ENCODE results near the gene FAM227A. TPM values are rescaled to one million over a fixed set of nuclear protein-coding genes. Genes with fewer than 3 reads are reported as not detected.
A peak's percentile ranks its signal among the peaks of the same experiment; 100 is the strongest.
"Not testable (repeated sequence)": the region's sequence is repeated elsewhere in the genome, so short reads cannot be mapped to it uniquely, and the experiment has no call there.

The FAM227A gene
- total and polyA plus RNA-seq, 5 donors from 2014 or later, result not detected

DNA sequence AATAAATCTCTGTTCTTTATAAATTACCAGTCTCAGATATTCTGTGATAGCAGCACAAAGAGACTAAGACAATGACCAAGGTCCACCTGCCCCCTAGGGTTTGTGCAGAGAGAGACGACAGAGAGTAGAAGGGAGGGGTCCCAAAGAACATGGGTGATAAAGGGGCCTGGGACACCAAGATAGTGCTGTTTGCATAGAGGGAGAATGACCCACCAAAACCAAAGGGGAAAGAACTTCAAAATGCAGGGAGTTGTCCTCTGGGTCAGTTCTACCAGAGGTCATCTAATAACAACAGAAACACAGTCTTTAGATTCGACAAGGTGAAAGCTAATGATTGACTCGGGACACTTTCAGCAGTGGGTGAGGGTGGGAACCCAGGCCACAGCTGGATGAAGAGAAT, 23.7 kb downstream of the FAM227A start:
- no peaks in the 10 kb centered on the region for H3K9me3 ChIP-seq (ENCODE audit: control insufficient read depth in 2 of 2, low read length in 2 of 2)
- H3K27me3 ChIP-seq (ENCODE audit: control insufficient read depth, insufficient read depth, low read length), result no peaks in the 10 kb centered on the region
- ATAC-seq (ENCODE audit: low read depth in 2 of 2) (no peak), DNase-seq (no peak)
- Mint-ChIP-seq H3K36me3 (no peaks in the 10 kb centered on the region), H3K4me1 (peaks cover 4 to 10% (median 8%) of the 10 kb centered on the region in 4 donors), H3K4me3 (no peak overlapping the region), H3K27ac (peak overlapping the region in 2 of 3 donors; percentile 15 to 77), H3K27me3 (peaks cover 18% of the 10 kb centered on the region), H3K9me3 (peaks cover 0 to 1% (median 0%) of the 10 kb centered on the region in 7 donors)
- no peak overlapping the region for H3K27ac ChIP-seq (ENCODE audit: insufficient read depth, low read length, poor library complexity, severe bottlenecking)
- H3K4me3 ChIP-seq (ENCODE audit: low read depth, low read length), result no peak overlapping the region
- H3K36me3 ChIP-seq (ENCODE audit: control insufficient read depth, insufficient read depth, low read length), result no peaks in the 10 kb centered on the region
- H3K4me1 ChIP-seq (ENCODE audit: control insufficient read depth, insufficient read depth, low read length, poor library complexity, severe bottlenecking), result no peaks in the 10 kb centered on the region

DNA sequence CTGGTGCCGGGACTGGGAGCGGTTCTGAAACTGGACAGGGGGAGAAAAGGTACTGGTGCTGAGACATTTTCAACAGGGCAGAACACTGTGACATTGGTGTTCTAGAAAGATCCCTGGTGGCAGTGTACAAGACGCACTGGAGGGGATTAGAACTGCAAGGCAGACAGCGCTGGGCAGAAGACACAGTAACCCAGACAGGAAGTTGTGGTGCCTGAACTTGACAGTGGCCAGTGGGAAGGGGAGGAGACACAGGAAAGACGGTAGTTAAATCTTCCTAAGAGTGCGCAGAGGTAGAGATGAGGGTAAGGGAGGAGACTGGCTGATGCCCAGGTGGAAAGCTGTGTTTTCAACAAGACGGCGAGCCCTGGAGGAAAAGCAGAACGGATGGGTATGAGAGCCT, 24.5 kb downstream of the FAM227A start:
- Mint-ChIP-seq H3K27me3 (peaks cover 18% of the 10 kb centered on the region), H3K9me3 (peaks cover 0 to 1% (median 0%) of the 10 kb centered on the region in 7 donors), H3K4me3 (peak overlapping the region in 1 of 4 donors; percentile 33), H3K36me3 (no peaks in the 10 kb centered on the region), H3K27ac (peak overlapping the region in 1 of 3 donors; percentile 77), H3K4me1 (peaks cover 4 to 10% (median 8%) of the 10 kb centered on the region in 4 donors)
- Histone ChIP-seq H3K27ac (ENCODE audit: insufficient read depth, low read length, poor library complexity, severe bottlenecking) (no peak overlapping the region), H3K9me3 (ENCODE audit: control insufficient read depth in 2 of 2, low read length in 2 of 2) (no peaks in the 10 kb centered on the region), H3K36me3 (ENCODE audit: control insufficient read depth, insufficient read depth, low read length) (no peaks in the 10 kb centered on the region), H3K4me3 (ENCODE audit: low read depth, low read length) (no peak overlapping the region), H3K27me3 (ENCODE audit: control insufficient read depth, insufficient read depth, low read length) (no peaks in the 10 kb centered on the region), H3K4me1 (ENCODE audit: control insufficient read depth, insufficient read depth, low read length, poor library complexity, severe bottlenecking) (no peaks in the 10 kb centered on the region)
- peak in 1 of 3 donors; percentile 46 for DNase-seq
- peak in 1 of 2 donors; percentile 37 for ATAC-seq (ENCODE audit: low read depth in 2 of 2)

DNA sequence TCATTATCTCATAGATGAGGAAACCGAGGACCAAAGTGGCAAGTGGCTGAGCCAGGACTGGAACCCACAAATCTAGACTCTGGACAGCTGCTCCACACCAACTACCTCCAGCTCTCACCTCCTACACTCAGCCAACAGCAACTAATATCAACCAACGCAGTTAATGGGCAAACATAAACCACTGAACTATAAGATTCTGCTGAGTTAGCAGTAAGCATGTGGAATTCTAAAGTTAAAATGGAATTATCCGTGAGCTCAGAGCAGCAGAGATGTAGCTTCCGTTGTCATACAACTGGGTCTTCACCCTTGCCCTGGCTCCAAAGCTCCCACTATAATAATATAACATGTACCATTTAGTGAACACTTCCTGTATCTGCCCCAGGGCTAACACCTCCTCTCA, 27.1 kb downstream of the FAM227A start:
- Mint-ChIP-seq H3K9me3 (no peaks in the 10 kb centered on the region), H3K27me3 (peaks cover 15% of the 10 kb centered on the region), H3K27ac (no peak overlapping the region), H3K4me1 (peaks cover 4 to 10% (median 8%) of the 10 kb centered on the region in 4 donors), H3K4me3 (no peak overlapping the region), H3K36me3 (no peaks in the 10 kb centered on the region)
- no peaks in the 10 kb centered on the region for H3K4me1 ChIP-seq (ENCODE audit: control insufficient read depth, insufficient read depth, low read length, poor library complexity, severe bottlenecking)
- H3K4me3 ChIP-seq (ENCODE audit: low read depth, low read length), result no peak overlapping the region
- no peak overlapping the region for H3K27ac ChIP-seq (ENCODE audit: insufficient read depth, low read length, poor library complexity, severe bottlenecking)
- no peak for ATAC-seq (ENCODE audit: low read depth in 2 of 2)
- no peaks in the 10 kb centered on the region for H3K27me3 ChIP-seq (ENCODE audit: control insufficient read depth, insufficient read depth, low read length)
- no peaks in the 10 kb centered on the region for H3K36me3 ChIP-seq (ENCODE audit: control insufficient read depth, insufficient read depth, low read length)
- DNase-seq, result no peak
- no peaks in the 10 kb centered on the region for H3K9me3 ChIP-seq (ENCODE audit: control insufficient read depth in 2 of 2, low read length in 2 of 2)

- H3K27me3 Mint-ChIP-seq, result peaks cover 15% of the 10 kb centered on the region
- Histone ChIP-seq H3K27me3 (ENCODE audit: control insufficient read depth, insufficient read depth, low read length) (no peaks in the 10 kb centered on the region), H3K4me3 (ENCODE audit: low read depth, low read length) (no peak overlapping the region), H3K27ac (ENCODE audit: insufficient read depth, low read length, poor library complexity, severe bottlenecking) (no peak overlapping the region), H3K36me3 (ENCODE audit: control insufficient read depth, insufficient read depth, low read length) (no peaks in the 10 kb centered on the region), H3K4me1 (ENCODE audit: control insufficient read depth, insufficient read depth, low read length, poor library complexity, severe bottlenecking) (no peaks in the 10 kb centered on the region), H3K9me3 (ENCODE audit: control insufficient read depth in 2 of 2, low read length in 2 of 2) (no peaks in the 10 kb centered on the region)
- DNase-seq, result no peak
- H3K36me3 Mint-ChIP-seq, result no peaks in the 10 kb centered on the region
- peaks cover 4 to 10% (median 8%) of the 10 kb centered on the region in 4 donors for H3K4me1 Mint-ChIP-seq
- ATAC-seq (ENCODE audit: low read depth in 2 of 2), result no peak
- no peaks in the 10 kb centered on the region for H3K9me3 Mint-ChIP-seq
- no peak overlapping the region for H3K27ac Mint-ChIP-seq
- no peak overlapping the region for H3K4me3 Mint-ChIP-seq
These were observed 27.7 kb downstream of the FAM227A start for GRCh38 chr22:38628444-38628843.

GRCh38 chr22:38623351-38623750, 32.8 kb downstream of the FAM227A start:
- Histone ChIP-seq H3K9me3 (ENCODE audit: control insufficient read depth in 2 of 2, low read length in 2 of 2) (peaks cover 3 to 5% of the 10 kb centered on the region in 2 experiments), H3K27ac (ENCODE audit: insufficient read depth, low read length, poor library complexity, severe bottlenecking) (no peak overlapping the region), H3K4me1 (ENCODE audit: control insufficient read depth, insufficient read depth, low read length, poor library complexity, severe bottlenecking) (no peaks in the 10 kb centered on the region), H3K4me3 (ENCODE audit: low read depth, low read length) (no peak overlapping the region), H3K36me3 (ENCODE audit: control insufficient read depth, insufficient read depth, low read length) (no peaks in the 10 kb centered on the region), H3K27me3 (ENCODE audit: control insufficient read depth, insufficient read depth, low read length) (no peaks in the 10 kb centered on the region)
- Mint-ChIP-seq H3K36me3 (peaks cover 2% of the 10 kb centered on the region), H3K4me3 (no peak overlapping the region), H3K4me1 (no peaks in the 10 kb centered on the region), H3K27ac (no peak overlapping the region), H3K27me3 (peaks cover 2% of the 10 kb centered on the region), H3K9me3 (peaks cover 0 to 6% (median 0%) of the 10 kb centered on the region in 7 donors)
- ATAC-seq (ENCODE audit: low read depth in 2 of 2) (no peak), DNase-seq (no peak)

GRCh38 chr22:38618682-38619081, 37.5 kb downstream of the FAM227A start:
- Mint-ChIP-seq H3K9me3 (peaks cover 0 to 19% (median 4%) of the 10 kb centered on the region in 7 donors), H3K4me3 (no peak overlapping the region), H3K4me1 (peaks cover 0 to 2% (median 0%) of the 10 kb centered on the region in 4 donors), H3K36me3 (peaks cover 2% of the 10 kb centered on the region), H3K27ac (peak overlapping the region in 1 of 3 donors; percentile 15), H3K27me3 (peaks cover 14% of the 10 kb centered on the region)
- Histone ChIP-seq H3K27ac (ENCODE audit: insufficient read depth, low read length, poor library complexity, severe bottlenecking) (no peak overlapping the region), H3K9me3 (ENCODE audit: control insufficient read depth in 2 of 2, low read length in 2 of 2) (peaks cover 9 to 13% of the 10 kb centered on the region in 2 experiments), H3K36me3 (ENCODE audit: control insufficient read depth, insufficient read depth, low read length) (no peaks in the 10 kb centered on the region), H3K27me3 (ENCODE audit: control insufficient read depth, insufficient read depth, low read length) (peaks cover 2% of the 10 kb centered on the region), H3K4me1 (ENCODE audit: control insufficient read depth, insufficient read depth, low read length, poor library complexity, severe bottlenecking) (no peaks in the 10 kb centered on the region), H3K4me3 (ENCODE audit: low read depth, low read length) (no peak overlapping the region)
- DNase-seq, result no peak
- ATAC-seq (ENCODE audit: low read depth in 2 of 2), result no peak

GRCh38 chr22:38618258-38618657, 37.9 kb downstream of the FAM227A start:
- H3K36me3 Mint-ChIP-seq, result peaks cover 2% of the 10 kb centered on the region
- H3K4me1 ChIP-seq (ENCODE audit: control insufficient read depth, insufficient read depth, low read length, poor library complexity, severe bottlenecking), result no peaks in the 10 kb centered on the region
- peaks cover 0 to 19% (median 4%) of the 10 kb centered on the region in 7 donors for H3K9me3 Mint-ChIP-seq
- no peak for DNase-seq
- H3K9me3 ChIP-seq (ENCODE audit: control insufficient read depth in 2 of 2, low read length in 2 of 2), result peaks cover 9 to 13% of the 10 kb centered on the region in 2 experiments
- no peak for ATAC-seq (ENCODE audit: low read depth in 2 of 2)
- no peak overlapping the region for H3K4me3 Mint-ChIP-seq
- H3K27ac ChIP-seq (ENCODE audit: insufficient read depth, low read length, poor library complexity, severe bottlenecking), result no peak overlapping the region
- peaks cover 2% of the 10 kb centered on the region for H3K27me3 ChIP-seq (ENCODE audit: control insufficient read depth, insufficient read depth, low read length)
- peaks cover 14% of the 10 kb centered on the region for H3K27me3 Mint-ChIP-seq
- no peak overlapping the region for H3K4me3 ChIP-seq (ENCODE audit: low read depth, low read length)
- H3K36me3 ChIP-seq (ENCODE audit: control insufficient read depth, insufficient read depth, low read length), result no peaks in the 10 kb centered on the region
- H3K27ac Mint-ChIP-seq, result no peak overlapping the region
- peaks cover 0 to 2% (median 0%) of the 10 kb centered on the region in 4 donors for H3K4me1 Mint-ChIP-seq

GRCh38 chr22:38615064-38615405, 41.2 kb downstream of the FAM227A start:
- ATAC-seq (ENCODE audit: low read depth in 2 of 2); H3K36me3 Mint-ChIP-seq; H3K27ac Mint-ChIP-seq; H3K36me3 ChIP-seq (ENCODE audit: control insufficient read depth, insufficient read depth, low read length); H3K27ac ChIP-seq (ENCODE audit: insufficient read depth, low read length, poor library complexity, severe bottlenecking); H3K27me3 ChIP-seq (ENCODE audit: control insufficient read depth, insufficient read depth, low read length); DNase-seq; H3K4me3 ChIP-seq (ENCODE audit: low read depth, low read length); H3K4me1 Mint-ChIP-seq; H3K4me3 Mint-ChIP-seq; H3K4me1 ChIP-seq (ENCODE audit: control insufficient read depth, insufficient read depth, low read length, poor library complexity, severe bottlenecking): not testable (repeated sequence)
- peaks cover 14% of the 10 kb centered on the region for H3K27me3 Mint-ChIP-seq
- H3K9me3 ChIP-seq (ENCODE audit: control insufficient read depth in 2 of 2, low read length in 2 of 2), result peaks cover 9 to 13% of the 10 kb centered on the region in 2 experiments
- H3K9me3 Mint-ChIP-seq, result peaks cover 0 to 19% (median 4%) of the 10 kb centered on the region in 7 donors
